IPS-NIHi7 (cell line): Measurements from ENCODE around the gene EFNA4.

ENCODE experiments used
- DNase-seq: peaks from one replicate; pipeline ENCODE4 v3.0.0; 2012; ENCODE audit warnings: mixed read lengths; ENCODE audit errors: extremely low spot score

EFNA4 gene

GRCh38 chr1:155063550-155064110 lies at the start of gene EFNA4:
Gene EFNA4 (plus strand): TSS chr1:155063740. CDS start chr1:155063824, 84 bp downstream.
- peak; percentile 89 for DNase-seq

- DNase-seq, result no peak
These were observed 48.6 kb upstream of the EFNA4 start for GRCh38 chr1:155014709-155015508.

DNA sequence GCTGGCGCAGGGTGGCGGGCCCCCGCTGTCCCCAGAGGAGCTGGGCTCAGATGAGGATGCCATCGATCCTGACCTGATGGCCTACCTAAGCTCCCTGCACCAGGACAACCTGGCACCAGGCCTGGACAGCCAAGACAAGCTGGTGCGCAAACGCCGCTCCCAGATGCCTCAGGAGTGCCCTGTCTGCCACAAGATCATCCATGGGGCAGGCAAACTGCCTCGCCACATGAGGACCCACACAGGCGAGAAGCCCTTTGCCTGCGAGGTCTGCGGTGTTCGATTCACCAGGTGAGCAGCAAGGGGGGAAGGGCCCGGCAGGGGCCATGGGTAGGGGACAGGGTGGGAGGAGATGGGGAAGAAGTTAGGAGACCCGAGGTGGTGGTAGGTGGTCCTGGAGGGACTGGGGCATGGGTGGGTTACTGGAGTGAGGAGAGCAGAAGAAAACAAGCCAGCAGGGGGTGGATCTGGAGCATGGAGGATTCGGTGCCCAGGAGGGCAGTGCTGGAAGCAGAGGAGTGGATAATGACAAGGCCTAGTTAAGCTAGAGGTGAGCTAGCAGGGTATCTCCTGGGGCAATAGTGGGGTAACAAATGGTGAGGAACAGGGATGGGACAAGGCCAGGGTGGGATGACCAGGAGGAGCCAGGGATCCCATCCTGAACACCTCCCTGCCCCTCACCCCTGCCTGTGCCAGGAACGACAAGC lies 47.9 kb upstream of the EFNA4 start:
- DNase-seq, result no peak

DNA sequence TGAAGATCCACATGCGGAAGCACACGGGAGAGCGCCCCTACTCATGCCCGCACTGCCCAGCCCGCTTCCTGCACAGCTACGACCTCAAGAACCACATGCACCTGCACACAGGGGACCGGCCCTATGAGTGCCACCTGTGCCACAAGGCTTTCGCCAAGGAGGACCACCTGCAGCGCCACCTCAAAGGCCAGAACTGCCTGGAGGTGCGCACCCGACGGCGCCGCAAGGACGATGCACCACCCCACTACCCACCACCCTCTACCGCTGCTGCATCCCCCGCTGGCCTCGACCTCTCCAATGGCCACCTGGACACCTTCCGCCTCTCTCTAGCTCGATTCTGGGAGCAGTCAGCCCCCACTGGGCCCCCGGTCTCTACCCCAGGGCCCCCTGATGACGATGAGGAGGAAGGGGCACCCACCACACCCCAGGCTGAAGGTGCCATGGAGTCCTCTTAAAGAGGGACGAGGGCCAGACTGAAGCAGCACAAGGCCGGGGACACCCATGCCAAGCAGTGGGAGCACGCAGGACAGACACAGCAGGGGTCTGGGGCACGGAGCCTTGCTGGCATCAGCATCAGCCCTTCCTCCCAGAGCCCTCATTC lies 47.2 kb upstream of the EFNA4 start:
- no peak for DNase-seq

DNA sequence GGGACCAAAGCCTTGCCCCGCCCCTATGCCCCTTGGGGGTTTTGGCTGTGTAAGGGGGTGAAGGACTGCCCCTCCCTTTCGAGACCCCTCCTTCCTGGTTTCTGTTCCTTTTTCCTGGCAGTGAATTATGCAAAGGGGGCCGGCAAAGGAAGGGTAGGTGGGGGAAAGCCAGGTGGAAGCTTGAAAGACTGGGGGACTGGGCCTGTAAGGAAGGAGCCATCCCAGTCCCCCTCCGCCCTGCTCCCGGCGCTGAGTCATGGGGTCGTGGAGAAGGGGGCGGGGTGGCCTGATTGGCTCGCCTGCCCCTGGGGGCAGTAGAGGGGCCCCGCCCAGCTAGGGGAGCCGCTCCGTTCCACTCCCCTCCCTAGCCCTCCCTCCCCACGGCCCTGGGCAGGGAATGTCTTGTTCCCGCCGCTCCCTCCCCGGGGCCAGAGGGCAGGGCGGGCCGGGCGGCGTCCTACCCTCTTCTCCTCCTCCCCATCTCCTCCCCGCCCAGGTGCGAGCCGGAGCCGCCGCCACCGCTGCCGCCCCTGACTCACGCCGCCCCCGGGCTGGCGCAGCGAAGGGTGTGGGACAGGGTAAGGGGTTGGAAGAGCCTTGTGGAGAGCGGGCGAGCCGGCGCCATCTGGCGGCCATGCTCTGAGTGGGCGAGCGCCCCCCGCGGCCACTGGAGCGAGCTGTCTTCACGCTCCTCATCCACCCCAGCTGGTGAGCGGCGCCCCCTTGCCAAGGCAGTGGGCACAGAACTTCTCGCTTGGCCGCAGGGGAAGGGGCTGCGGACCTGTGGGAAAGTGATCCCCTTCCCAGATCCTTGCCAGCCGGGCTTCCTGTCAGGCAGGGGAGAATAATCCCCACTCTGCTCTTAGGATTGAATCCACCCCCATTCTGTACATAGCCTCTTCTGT lies 46.2 kb upstream of the EFNA4 start:
- peak; percentile 87 for DNase-seq

- DNase-seq, result no peak
These were observed 45.6 kb upstream of the EFNA4 start for GRCh38 chr1:155017946-155018316.

- DNase-seq, result no peak
These were observed 44.8 kb upstream of the EFNA4 start for GRCh38 chr1:155018617-155019348.

DNA sequence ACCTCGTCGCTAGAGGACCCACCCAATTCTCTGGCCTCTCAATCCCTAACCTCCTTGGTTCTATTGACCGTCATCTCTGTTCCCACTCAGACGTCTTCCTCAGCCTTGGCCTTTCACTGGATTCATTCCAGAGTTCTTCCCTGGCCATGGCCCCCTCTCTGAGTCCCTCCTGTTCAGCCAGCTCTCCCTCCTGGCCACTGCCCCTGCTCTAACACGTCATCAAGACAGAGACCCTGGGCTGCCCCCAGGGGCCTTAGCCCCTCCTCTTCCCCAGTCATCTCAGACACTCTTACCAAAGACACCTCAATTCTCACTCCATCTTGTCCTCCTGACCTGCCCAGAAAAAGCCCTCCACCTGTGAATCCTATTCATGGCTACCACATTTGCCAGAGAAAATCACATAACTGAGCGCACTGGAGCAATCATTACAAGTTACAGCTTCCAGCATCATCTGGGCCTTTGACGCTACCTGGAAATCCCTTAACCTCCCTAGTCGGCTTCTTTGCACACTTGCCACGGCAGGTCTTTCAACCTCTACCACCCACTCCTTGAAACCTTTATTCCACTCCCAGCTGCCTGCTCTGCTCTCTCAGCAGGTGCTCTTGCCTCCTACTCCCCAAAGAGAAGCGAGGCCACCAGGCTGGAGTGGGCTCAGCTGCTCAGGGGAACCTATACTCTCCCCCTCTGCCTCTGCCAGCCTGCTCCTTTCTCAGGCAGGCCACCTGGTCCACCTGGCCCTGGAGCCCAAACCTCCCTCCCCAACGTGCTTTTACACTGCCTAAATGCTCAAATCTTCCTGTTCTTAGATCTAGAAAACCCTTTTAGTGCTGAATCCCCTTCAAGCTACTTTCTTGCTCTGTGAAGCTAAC lies 43.9 kb upstream of the EFNA4 start:
- DNase-seq, result no peak

GRCh38 chr1:155022136-155022926 lies 41.2 kb upstream of the EFNA4 start:
- no peak for DNase-seq

DNA sequence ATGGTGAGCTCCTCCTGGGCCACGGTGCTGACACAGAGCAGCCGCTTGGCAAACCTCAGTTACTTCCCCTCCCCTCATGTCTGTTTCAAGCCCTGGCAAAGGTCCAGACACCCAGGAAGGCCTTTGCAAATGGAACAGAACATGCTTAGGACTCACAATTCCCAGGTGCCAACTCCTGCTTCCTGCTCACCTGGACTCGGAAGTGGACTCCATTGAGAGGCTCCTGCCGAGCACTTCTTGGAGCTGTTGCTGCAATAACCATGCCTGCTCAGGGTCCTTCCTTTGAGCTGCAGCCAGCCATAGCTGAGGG lies 40.7 kb upstream of the EFNA4 start:
- DNase-seq, result no peak

DNA sequence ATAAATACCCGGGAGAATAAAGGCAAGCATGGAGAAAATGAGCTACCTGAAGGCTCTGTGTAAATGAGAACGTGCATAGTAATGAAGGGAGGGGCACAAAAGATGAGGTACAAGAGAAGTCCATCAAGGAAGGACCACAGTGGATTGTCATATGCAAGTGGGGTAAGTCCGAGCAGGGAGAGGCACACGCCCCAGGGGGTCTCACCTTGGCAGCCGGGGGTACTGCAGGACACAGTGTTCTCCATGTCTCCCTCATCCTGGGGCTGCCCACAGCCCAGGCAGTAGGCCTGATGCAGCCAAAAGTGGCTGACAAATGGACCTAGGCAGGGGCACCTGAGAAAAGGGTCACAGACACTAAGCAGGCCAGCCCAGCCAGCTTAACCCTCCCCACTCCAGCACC lies 39.9 kb upstream of the EFNA4 start:
- DNase-seq, result no peak

GRCh38 chr1:155024315-155024714 lies 39.2 kb upstream of the EFNA4 start:
- no peak for DNase-seq

GRCh38 chr1:155026154-155026553 lies 37.4 kb upstream of the EFNA4 start:
- DNase-seq, result no peak

DNA sequence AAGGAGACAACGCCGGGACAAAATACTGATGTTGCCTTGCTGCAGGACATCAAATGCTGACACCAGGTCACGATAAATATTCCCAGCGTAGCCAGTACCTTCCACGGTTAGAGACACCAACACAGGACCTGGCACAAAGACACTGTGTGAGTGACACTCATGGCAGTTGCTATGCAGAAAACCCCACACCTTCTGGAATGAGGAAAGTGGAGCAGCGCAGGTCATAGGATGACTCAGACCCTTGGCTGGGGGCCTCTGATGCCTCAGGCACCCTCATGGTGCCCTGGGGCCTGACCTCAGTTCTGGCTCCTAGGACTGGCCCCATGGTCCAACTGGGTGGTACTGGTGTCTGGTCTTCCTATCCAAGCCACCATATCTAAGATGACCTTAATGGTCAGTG lies 37.0 kb upstream of the EFNA4 start:
- no peak for DNase-seq

- DNase-seq, result no peak
These were observed 33.9 kb upstream of the EFNA4 start for GRCh38 chr1:155029513-155030242.

DNA sequence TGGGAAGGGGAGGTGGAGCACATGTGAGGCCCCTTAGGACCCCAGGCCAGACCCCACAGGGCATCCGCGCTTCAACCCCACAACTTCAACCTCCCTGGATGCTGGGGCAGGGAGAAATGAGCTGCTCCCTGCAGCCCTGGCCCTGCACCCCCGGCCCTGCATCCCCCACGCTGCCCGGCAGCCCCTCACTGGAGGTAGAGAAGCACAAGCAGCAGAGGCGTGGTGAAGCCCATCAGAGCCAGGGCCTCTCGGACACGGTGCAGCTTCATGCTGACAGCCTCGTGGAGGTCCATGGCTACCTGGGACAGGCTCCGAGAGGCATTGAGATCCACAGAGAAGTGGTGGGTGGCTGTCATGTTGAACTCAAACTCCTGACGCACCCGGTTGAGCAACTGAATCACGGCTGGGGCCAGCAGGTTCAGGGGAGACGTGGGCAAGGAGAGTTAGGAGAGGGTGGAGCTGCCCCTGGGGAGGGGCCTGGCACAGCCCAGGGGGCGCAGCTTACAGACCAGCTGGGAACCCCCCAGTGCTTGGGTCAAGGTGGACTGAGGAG lies 33.2 kb upstream of the EFNA4 start:
- no peak for DNase-seq

- no peak for DNase-seq
These were observed 32.6 kb upstream of the EFNA4 start for GRCh38 chr1:155030899-155031298.

- DNase-seq, result no peak
These were observed 30.7 kb upstream of the EFNA4 start for GRCh38 chr1:155032886-155033285.
